Glomerular endothelial cell (primary cell): ENCODE measurements around the gene TSSC4. TPM values are rescaled to one million over a fixed set of nuclear protein-coding genes. Genes with fewer than 3 reads are reported as not detected.

Experiments used
- DNase-seq: peaks from one replicate; pipeline ENCODE4 v3.0.0-alpha.2; 2011; ENCODE audit warnings: low read depth, low spot score; ENCODE audit errors: extremely low read depth
- total RNA-seq: library from RNA; depleted of rRNA; stranded (reverse); fragments of >200 nt; gene quantifications from 2 replicates; pipeline ENCODE4 v1.2.3, GENCODE V29; 2015

TSSC4 gene
- total RNA-seq, 1 donor from 2014 or later = 51.0 TPM

DNA sequence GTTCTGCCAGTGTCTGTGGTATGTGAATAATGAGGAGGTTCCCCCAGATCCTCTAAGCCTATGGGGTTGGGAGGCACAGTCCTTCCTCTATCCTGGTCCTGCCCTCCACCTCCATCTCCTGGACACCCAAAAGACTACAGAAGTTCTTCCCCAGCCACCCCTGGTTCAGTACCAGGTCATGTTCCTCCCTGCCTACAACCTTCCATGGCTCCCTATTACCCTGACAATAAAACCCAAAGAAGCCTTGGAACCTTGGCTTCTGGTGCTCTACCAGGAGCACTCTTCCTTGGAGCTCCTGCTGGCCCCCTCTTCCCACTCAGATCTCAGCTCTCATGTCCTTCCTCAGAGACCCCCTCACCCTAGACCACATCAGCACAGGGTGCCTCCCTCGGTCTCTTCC is 30.8 kb downstream of the TSSC4 start:
- no peak for DNase-seq

DNA sequence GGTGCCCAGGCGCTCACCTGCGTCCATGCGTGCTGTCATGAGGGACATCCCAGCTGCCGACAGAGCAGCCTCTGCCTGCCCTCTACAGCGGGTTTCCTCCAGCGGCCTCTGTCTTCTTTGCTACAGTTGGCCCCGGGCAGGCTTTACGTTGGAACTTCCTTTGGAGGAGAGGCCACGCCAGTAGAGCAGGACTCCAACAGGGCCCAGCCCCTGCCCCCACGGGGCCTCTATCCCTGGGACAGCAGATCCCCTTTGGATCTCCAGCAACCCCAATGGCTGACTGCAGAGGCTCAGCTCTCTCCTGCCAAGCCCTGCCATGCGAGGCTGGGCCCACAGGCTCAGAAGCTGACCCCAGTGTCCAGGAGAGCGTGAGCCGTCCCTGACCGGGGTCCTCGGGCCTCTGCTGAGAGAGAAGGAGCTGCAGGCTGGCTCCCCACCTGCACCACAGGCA is 31.6 kb downstream of the TSSC4 start:
- DNase-seq = no peak

DNA sequence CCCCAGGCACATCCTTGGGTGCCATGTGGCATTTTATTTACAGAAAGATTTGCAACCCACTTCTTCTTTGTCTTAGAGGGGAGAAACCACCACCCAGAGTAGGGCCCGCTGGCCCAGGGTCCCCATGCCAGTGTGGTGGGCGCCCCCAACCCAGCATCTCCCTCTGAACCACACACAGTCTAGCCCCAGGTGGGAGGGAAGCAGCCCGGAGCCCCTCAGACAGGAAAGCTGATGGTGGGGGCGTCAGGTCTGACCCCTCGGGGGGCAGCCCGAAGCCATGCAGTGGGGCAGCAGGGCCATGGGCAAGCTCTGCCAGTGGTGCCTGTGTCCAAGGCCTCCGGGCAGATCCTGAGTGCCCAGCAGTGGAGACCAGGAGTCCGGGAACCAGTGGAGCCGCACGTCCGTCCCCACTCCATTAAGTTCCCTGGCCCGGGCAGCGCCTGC is 32.1 kb downstream of the TSSC4 start:
- no peak for DNase-seq

DNA sequence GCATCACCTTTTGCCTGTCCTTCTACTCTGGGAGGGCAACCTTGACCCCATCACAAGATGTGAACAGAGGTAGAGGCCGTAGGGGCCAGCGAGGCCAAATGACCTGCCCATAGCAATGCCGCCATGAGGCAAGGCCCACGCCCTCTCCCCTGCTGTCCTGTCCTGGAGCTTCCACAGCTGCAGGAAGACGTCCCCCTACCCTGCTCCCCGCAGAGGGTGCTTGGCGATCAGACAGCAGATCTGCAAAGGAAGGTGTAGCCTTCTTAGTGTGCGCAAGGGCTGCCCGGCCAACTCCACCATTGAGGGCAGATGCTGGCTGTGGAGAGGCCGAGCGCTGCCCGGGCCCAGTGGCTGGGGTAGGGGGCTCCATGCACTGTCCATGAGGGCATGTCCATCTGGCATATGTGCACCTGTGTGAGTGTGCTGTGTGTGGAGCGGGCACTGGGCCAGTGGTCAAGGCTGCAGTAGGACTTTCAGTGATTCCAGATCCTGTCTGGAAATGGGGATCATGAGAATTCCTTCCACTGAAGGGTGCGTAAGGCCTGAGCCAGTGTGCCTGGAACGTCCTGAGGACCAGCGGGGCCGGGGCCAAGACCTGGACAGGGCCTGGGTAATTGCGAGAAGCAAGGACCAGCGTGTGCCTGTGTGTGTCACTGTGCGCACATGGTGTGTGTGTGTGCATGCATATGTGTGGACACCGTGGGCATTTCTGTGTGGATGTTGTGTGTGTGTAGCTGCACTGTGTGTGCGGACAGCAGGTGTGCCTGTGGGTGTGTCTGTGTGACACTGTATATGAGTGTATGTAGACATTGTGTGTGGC is 32.8 kb downstream of the TSSC4 start:
- DNase-seq = no peak

DNA sequence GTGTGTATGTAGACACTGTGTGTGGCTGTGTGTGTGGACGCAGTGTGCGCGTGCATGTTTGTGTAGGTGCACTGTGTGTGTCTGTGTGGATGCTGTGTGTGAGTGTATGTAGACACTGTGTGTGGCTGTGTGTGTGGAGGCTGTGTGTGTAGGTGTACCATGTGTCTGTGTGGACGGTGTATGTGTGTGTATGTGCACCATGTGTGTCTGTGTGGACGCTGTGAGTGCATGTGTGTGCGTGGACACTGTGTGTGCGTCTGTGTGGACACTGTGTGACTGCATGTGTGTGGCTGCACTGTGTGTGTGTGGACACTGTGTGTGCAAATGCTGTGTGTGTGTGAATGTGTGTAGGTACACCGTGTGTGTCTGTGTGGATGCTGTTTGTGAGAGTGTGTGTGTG is 33.5 kb downstream of the TSSC4 start:
- DNase-seq = no peak

DNA sequence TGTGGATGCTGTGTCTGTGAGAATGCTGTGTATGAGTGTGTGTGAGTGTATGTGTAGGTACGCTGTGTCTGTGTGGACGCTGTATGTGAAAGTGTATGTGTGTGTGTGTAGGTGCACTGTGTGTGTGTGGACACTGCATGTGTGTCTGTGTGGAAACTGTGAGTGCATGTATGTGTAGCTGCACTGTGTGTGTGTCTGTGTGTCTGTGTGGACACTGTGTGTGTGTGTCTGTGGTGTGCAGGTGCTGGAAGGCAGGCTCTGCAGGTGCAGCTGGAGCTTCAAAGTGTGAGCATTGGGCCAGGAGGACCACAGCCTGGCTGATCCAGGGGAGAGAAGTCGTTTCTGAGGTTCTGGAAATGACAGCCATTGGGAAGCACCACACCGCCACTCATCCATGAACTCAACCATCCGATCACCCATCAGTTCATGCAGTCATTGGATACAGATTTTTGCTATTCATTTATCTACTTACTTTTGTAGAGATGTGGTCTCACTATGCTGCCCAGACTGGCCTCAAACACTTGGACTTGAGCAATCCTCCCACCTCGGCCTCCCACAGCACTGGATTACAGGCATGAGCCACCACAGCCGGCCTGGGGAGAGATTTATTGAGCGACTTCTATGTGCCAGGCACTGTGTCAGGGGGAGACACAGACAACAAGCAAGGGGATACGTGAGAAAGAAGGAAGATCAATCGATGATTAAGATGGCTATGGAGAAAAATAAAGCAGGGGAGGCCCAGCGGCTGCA is 34.1 kb downstream of the TSSC4 start:
- DNase-seq = no peak

DNA sequence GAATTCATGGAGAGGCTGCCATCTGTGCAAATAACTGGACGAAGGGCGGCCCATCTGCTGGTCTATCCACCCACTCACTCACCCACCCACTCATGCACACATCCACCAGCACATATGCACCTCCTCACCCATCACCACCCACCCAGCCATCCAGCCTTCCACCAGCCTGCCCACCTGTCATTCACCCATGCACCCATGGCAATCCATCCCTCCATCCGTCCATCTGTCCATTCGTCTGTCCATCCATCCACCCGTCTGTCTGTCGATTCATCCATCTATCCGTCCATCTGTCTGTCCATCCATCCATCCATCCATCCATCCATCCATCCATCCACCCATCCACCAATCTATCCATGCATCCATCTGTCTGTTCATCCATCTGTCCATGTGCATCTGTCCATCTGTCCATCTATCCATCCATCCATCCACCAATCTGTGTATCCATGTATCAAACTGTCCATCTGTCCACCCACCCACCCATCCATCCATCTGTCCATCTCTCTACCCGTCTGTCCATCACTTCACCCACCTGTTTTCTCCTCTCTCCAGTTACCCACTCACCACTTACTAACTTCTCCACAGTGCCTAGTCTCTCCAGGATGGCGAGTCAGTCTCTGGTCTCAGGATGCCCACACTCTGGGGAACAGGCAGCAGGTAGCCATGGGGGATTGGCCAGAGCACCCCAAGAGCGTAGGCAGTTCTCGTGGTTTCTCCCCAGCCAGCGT is 34.9 kb downstream of the TSSC4 start:
- DNase-seq = no peak

DNA sequence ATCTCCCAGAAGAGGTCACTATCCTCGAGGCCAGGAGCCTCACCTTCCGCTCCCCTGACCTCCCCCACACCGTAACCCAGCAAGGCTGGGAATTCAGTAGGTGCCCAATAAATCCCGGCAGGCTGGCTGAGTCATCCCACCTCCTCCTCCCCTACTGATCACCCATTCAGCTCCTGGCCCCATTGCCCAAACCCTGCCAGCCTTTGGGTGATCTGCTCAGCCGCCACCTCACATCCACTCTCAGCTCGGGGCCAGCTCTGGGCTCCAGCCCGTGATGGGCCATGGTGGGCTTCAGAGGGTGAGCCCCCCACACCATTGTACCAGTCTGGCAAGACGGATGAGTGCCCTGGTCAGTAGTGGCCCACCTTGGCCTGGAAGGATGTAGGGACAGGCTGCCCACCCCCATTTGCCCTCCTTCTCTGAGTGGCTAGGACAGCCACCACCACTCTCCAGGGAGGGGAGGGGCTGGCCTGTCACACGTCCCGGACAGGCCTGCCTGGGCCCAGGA is 35.5 kb downstream of the TSSC4 start:
- no peak for DNase-seq

DNA sequence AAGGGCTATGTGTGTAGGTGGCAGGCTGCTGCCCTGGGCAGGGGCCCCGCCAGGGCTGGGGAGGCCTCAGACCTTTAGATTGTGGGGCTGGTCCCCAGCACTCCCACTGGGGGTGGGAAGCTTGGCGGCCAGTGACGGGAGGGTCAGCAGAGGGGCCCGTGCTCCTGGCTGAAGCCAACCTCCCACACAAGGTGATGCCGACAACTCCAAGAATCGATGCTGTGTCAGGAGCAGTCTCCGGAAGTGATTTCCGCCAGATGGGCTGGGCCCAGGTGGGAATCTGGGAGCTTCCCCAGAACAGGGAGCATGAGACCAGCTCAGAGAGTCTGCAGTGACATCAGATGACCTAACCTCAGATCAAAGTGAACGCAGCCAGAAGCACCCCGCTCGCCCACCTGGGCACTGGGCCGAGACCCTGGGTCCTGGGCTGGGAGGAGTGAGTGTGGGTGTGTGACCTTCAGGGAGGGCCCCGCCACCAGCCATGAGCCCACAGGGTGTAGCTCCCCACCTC is 36.0 kb downstream of the TSSC4 start:
- DNase-seq = no peak

DNA sequence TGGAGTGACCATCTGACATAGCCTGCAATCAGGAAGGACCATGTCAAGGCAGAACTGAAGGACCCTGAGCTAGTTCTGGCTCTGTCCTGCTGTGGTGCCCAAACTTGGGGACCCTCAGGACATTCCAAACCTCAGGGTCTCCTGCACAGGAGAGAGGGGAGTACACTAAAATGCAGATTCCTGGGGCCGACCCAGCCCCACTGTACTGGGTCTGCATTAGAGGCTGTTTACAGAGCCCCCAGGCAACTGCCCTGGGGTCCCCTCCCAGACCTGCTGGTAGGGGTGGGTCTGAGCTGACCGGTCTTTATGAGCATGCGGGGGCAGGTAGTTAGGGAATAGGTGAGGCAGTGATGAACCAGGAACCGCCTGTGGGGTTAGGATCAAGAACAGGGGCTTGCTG is 37.0 kb downstream of the TSSC4 start:
- no peak for DNase-seq

DNA sequence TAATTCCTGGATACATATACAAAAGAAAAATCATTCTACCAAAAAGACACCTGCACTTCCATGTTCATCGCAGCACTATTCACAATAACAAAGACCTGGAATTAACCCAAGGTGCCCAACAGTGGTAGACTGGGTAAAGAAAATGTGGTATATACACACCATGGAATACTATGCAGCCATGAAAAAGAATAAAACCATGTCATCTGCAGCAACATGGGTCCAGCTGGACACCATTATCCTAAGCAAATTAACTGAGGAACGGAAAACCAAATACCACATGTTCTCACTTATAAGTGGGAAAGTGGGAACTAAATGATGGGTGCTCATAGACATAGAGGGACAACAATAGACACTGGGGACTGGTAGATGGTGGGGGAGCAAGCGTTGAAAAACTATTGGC is 39.3 kb downstream of the TSSC4 start:
- no peak for DNase-seq

DNA sequence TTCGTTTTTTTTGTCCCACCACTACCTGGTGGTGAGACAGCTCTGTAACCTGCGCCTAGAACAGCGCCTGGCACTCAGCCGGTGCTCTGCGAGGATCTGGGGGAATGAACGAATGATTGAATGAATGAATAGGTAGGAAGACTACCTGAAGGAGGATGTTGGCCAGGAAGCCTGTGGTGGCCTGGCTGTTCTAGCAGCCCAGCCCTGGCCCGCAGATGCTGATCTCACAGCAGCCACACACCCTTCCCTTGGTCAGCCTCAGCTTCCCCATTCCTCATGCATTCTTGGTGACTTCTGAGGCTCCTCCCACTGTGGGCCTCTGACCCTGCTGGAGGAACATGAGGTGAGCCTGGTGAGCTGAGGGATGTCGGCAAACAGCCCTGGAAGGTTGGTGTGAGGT is 40.1 kb downstream of the TSSC4 start:
- DNase-seq = no peak

DNA sequence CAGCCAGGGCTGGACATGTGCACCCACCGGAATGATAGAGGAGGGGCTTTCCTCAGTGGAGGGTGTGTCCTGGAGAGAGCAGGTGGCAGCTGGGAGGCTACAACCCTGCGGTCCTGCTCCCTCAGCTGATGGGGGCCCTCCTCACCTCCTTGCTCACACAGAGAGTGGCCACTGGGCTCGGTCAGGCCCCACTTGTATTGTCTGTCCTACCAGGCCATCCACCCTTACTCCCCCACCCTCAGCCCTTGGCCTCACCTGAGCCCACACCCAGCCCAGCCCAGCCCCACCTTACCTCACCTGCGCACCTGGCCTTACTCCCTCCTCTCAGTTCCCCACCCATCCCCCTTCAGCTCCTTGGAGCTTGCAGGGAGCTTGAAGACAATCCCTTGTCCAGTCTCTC is 40.6 kb downstream of the TSSC4 start:
- DNase-seq = no peak

DNA sequence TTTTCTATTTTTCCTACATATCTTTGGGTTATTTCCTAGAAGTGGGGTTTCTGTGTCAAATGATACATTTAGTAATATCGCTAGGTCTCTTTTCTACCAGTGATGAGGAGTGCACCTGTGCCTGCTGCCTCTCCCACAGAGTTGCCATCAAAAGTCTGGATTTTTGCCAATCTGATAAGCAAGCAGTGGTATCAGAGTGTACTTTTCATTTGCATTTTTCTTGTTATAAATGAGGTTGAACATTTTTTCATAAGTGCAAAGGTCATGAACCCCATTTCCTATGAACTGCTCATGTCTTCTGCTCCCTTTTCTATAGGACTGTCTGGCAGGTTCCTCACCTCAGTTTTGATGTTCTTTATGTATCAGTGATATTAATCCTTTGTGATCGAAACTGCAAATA is 42.0 kb downstream of the TSSC4 start:
- DNase-seq = no peak

DNA sequence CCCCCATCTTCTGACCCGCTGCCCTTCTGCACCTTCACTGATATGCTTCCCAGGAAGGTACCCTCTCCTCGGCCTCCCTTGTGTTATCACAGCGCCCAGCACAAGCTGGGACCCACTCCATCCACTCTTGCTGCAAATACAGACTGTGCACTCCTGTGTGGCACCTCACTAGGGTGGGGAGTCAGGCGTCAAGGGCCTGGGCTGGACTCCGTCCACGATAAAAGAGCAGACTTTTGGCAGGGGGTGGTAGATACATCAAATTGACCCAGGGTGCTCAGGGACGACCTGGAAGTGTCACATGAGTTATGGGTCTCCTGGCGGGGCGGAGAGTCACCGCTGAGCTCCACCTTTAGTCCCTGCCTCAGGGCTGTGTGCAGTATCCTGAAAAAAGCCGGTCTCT is 42.9 kb downstream of the TSSC4 start:
- no peak for DNase-seq

DNA sequence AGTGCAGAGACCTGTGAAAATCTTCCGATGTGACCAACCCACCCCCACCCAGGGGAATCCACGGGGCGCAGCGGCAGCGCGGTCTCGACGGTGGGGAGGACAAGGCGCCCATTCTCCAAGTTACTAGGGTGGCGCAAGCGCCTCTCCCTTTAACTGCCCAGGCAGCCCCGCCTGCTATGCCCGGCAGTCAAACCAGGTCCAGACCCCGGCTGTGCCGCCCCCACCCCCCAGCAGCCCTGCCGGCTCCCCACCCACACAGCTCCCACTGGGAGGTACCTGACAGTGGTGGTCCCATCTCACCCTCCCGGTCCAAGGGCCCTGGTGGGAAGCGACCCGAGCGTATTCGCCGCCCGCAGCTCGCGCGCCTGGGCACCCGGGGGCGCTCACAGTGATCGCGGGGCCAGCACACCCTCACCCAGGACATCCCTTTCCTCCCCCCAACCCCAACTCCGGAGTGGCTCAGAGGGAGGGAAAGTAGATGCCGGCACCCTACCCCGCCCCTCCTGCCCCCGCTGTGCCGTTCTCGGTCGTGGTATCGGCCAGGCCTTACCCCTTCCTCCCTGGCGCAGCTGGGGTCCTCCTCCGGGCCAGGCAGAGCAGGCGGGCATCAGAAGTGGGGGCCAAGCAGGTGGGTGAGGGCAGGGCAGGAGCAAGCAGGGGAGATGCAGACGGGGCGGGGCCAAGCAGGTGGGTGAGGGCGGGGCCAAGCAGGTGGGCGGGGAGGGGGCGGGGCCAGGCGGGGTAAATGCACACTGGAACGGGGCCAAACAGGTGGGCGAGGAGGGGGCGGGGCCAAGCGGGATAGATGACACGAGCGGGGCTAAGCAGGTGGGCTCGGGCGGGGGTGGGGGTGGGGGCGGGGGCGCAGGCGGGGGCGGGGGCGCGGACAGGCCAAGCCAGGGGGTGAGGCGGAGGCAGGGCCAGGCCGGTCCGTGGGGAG is 43.6 kb downstream of the TSSC4 start, which contains the start of gene TRPM5:
Gene TRPM5 (minus strand): TSS at position 634 of the 940 bp plus-strand sequence. CDS start 21,478 bp downstream, outside the sequence.
- no peak for DNase-seq

DNA sequence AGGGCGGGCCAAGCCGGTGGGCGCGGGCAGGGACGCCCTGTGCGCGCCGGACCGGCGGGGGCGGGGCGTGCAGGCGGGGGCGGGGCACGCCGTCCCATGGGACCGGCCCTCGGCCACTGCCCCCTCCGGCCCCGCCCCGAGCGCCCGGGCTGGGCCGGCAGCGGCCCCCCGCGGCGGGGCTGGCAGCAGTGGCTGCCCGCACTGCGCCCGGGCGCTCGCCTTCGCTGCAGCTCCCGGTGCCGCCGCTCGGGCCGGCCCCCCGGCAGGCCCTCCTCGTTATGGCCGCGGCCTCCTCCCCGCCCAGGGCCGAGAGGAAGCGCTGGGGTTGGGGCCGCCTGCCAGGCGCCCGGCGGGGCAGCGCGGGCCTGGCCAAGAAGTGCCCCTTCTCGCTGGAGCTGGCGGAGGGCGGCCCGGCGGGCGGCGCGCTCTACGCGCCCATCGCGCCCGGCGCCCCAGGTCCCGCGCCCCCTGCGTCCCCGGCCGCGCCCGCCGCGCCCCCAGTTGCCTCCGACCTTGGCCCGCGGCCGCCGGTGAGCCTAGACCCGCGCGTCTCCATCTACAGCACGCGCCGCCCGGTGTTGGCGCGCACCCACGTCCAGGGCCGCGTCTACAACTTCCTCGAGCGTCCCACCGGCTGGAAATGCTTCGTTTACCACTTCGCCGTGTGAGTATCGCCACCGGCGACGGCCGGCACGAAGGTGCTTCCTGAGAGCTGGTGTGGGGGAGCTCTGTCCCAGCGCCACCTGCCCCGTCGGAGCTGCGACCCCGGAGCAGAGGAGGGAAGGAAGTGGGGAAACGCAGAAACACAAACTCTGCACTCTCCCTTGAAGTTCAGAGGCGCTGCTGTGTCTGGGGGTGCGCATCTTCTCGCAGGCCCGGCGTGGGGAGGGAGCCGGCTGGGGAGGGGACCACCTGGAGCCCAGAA is 44.5 kb downstream of the TSSC4 start, which contains the start of gene KCNQ1:
Gene KCNQ1 (plus strand): TSS at position 188 of the 925 bp plus-strand sequence. CDS start 91 bp downstream, at position 279.
- DNase-seq = no peak

DNA sequence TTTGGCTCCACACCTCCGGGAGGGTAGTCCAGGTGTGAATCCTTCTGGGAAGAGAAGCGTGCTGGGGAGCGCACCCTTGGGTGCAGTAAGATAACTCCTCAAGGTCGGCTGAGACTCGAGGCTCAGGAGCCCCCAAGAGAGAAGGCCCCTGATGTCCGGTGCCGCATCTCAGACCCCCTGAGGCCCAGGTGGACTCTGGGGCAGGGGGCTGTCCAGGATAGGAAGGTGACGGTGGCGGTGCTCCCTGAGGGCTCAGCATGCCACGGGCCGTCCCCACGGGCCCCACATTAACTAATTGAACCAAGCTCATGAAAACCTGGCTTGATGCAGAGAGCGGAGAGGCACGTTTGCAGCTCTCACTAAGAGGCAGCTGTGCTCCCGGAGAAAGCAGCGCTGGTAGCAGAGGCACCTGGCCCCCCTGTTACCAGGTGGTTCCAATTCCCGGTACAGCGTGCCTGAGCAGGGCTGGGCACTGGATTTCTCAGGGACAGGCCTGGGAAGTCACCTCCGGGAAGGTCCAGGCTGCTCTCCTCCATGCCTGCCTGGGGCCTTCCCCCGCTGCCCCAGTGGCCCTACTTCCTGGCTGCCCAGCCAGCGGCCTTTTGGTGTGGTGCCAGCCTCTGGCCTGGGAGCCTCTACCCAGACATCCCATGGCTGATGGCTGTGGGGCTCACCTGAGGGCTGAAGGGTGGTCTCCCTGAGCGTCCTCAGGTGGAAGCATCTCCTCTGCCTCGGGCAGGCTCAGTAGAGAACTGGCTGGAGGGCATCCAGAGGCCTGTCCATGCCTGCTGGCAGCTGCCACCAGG is 45.4 kb downstream of the TSSC4 start:
- no peak for DNase-seq
